Measurements from ENCODE around the gene ASXL1. TPM values are rescaled to one million over a fixed set of nuclear protein-coding genes. Genes with fewer than 3 reads are reported as not detected.

The ASXL1 gene
- total RNA-seq, 6 donors from 2014 or later = 60.6 to 389 (median 88.5) TPM

DNA sequence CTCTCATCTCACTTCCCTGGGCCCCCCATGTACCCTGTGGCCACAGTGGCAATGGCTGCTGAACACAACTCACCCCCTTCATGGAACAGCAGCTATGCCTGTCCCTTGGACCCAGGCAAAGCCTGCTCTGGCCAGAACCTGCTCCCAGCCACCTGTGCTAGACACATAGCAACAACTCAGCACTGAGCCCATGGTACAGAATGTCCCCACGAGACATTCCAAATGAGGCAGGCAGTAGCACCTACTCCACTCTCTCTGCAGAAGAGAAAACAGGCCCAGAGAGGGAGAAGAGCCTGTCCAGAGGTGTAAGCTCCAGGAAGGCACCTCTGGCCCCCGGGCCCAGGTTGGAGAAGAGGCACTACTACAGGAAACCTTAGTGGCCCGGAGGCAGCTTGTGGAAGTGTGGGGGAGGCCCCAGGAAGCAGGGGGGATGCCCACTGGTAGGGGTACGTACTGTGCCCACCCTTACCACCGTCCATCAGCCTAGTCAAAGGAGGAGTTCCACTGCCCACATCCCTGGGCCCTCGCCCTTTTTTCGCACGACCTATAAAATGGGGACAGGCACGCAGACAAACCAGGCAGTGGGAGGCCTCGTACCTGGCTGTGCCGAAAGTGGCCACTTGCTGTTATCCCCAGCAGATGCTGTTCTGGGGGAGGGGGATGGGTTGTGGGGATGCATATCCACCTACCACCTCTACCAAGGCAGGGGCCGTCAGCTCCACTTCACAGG lies 97.2 kb downstream of the ASXL1 start:
- TF ChIP-seq EP300 (IDR thresholded peaks at IDR 0.05) (no peak), POLR2AphosphoS5 (IDR thresholded peaks at IDR 0.05) (no peak), POLR2A (IDR thresholded peaks at IDR 0.05) (no peak), CTCF (IDR thresholded peaks at IDR 0.05) (no peak)
- ATAC-seq (ENCODE audit: low FRiP score in 2 of 2) = no peak
- Histone ChIP-seq H3K4me3 (no peak overlapping the region), H3K27me3 (no peaks in the 10 kb centered on the region), H3K27ac (no peak overlapping the region), H3K9me3 (no peaks in the 10 kb centered on the region), H3K4me1 (peaks cover 24 to 35% (median 28%) of the 10 kb centered on the region in 4 donors), H3K36me3 (peaks cover 9 to 60% (median 40%) of the 10 kb centered on the region in 4 donors)
- WGBS, 2 donors = 84 to 90% methylated on average over 11 to 12 of the region's 12 CpGs
- no peak for DNase-seq

DNA sequence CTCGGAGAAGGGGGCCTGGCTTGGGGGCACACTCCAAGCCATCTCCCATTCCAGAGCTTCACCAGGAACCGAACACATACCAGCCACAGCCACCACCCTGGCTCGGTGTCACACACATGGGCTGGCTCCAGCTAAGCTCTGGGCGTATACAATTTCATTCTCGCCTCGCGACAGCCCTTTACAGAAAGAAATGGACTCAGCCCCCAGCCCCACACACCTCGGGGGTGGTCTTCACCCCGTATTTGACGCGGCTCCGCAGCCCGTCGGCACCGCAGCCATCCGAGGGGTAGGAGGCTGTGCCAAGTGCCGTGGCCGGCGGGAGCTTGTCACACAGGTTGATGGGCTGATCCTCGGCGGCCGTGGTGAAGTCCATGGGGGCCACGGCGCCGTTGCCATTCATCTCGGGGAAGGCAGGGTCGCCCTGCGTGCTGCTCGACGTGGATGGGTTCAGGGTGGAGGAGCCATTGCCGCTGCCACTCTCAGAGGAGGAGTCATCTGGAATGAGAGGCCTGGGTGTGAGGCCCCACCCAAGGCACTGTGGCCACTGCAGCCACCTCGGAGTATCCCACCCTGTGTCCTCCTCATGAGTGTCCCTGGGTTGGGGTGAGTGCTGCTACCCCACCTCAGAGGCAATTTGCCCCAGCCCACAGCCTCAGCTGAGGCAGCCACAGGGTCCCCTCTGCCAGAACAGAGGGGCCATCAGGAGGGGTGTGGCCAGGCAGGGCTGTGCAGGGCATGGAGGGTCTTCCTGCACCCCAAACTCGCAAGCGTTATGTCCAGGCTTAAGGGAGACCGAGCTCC lies 98.0 kb downstream of the ASXL1 start:
- peaks cover 17 to 27% (median 20%) of the 10 kb centered on the region in 4 donors for H3K4me1 ChIP-seq
- peak in 1 of 2 donors; percentile 79 for DNase-seq

GRCh38 chr20:32456869-32457478 lies 98.8 kb downstream of the ASXL1 start:
- no peaks in the 10 kb centered on the region for H3K27me3 ChIP-seq
- H3K4me1 ChIP-seq = peaks cover 16 to 26% (median 20%) of the 10 kb centered on the region in 4 donors
- H3K27ac ChIP-seq = peak overlapping the region in 2 of 4 donors; percentile 59 to 65
- ATAC-seq (ENCODE audit: low FRiP score in 2 of 2) (peak in 1 of 2 donors; percentile 69), DNase-seq (peak in 1 of 2 donors; percentile 90)
- TF ChIP-seq CTCF (IDR thresholded peaks at IDR 0.05) = peak; percentile 71 to 85 (median 80)
- TF ChIP-seq EP300 (IDR thresholded peaks at IDR 0.05) = no peak
- no peaks in the 10 kb centered on the region for H3K9me3 ChIP-seq
- H3K4me3 ChIP-seq = peak overlapping the region in 3 of 4 donors; percentile 36 to 48 (median 48)
- 0 to 16% methylated on average over 1 to 36 of the region's 36 CpGs for WGBS, 2 donors
- peaks cover 9 to 47% (median 32%) of the 10 kb centered on the region in 4 donors for H3K36me3 ChIP-seq

More for the DNA sequence above, 98.0 kb downstream of the ASXL1 start:
- Histone ChIP-seq H3K27me3 (no peaks in the 10 kb centered on the region), H3K4me3 (no peak overlapping the region), H3K36me3 (peaks cover 9 to 56% (median 37%) of the 10 kb centered on the region in 4 donors), H3K27ac (peak overlapping the region in 1 of 4 donors; percentile 59), H3K9me3 (no peaks in the 10 kb centered on the region)
- 91 to 94% methylated on average over 7 to 11 of the region's 35 CpGs for WGBS, 2 donors
- ATAC-seq (ENCODE audit: low FRiP score in 2 of 2) = no peak
- TF ChIP-seq EP300 (IDR thresholded peaks at IDR 0.05) (no peak), POLR2A (IDR thresholded peaks at IDR 0.05) (no peak), POLR2AphosphoS5 (IDR thresholded peaks at IDR 0.05) (no peak), CTCF (IDR thresholded peaks at IDR 0.05) (no peak)

DNA sequence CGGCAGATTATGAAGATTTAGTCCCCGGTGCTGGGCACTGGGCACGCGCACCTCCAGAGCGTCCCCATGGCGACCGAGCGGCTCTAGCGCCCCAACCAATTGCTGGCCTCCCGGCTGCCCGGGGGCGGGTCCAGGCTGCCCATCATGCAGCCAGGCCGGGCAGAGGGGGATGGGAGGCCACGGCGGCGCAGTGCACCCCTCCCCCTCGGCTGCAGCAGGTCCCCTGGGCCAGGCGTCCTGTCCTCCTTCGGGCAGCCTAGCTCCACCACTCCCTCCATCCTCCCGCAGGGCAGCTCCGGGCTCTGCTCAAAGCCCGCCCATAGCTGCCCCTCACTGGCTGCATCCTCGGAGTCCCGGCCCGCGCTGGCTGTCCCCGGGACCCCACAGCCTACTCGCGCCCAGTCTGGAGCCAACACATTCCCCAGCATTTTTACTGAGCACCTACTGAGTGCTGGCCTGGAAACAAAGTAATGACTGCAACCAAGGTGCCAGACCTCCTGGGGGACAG lies 99.4 kb downstream of the ASXL1 start:
- no peak for TF ChIP-seq POLR2AphosphoS5 (IDR thresholded peaks at IDR 0.05)
- TF ChIP-seq CTCF (IDR thresholded peaks at IDR 0.05) = no peak
- no peak for TF ChIP-seq POLR2A (IDR thresholded peaks at IDR 0.05)
- TF ChIP-seq EP300 (IDR thresholded peaks at IDR 0.05) = no peak
- H3K4me3 ChIP-seq = peak overlapping the region in 3 of 4 donors; percentile 36 to 48 (median 48)
- DNase-seq (peak in 1 of 2 donors; percentile 89), ATAC-seq (ENCODE audit: low FRiP score in 2 of 2) (peak in 1 of 2 donors; percentile 65)
- H3K36me3 ChIP-seq = peaks cover 9 to 41% (median 28%) of the 10 kb centered on the region in 4 donors
- no peaks in the 10 kb centered on the region for H3K9me3 ChIP-seq
- H3K27me3 ChIP-seq = no peaks in the 10 kb centered on the region
- peaks cover 16 to 26% (median 20%) of the 10 kb centered on the region in 4 donors for H3K4me1 ChIP-seq
- H3K27ac ChIP-seq = peak overlapping the region in 2 of 4 donors; percentile 59 to 65
- WGBS, 2 donors = 30 to 33% methylated on average over 8 to 17 of the region's 29 CpGs
